Mesenteric fat pad (tissue), 1 donor: ENCODE measurements around the gene RPGRIP1L. TPM values are rescaled to one million over a fixed set of nuclear protein-coding genes. Genes with fewer than 3 reads are reported as not detected.

ENCODE experiments used
- DNase-seq: peaks from one replicate; pipeline ENCODE4 v3.0.0-alpha.2; 2020; ENCODE audit warnings: low spot score
- total RNA-seq: library from RNA; stranded (reverse); fragmentation: NEBNext Ultra II Directional; extraction: Animal tissue kit (Norgen Biotek cat#: 25700); gene quantifications from one replicate; pipeline ENCODE4 v1.2.1, GENCODE V29; 2021
- donor health status: DM: yes; HTN: yes; CAD: no.

The RPGRIP1L gene
- total RNA-seq, 1 donor from 2014 or later = 5.5 TPM

DNA sequence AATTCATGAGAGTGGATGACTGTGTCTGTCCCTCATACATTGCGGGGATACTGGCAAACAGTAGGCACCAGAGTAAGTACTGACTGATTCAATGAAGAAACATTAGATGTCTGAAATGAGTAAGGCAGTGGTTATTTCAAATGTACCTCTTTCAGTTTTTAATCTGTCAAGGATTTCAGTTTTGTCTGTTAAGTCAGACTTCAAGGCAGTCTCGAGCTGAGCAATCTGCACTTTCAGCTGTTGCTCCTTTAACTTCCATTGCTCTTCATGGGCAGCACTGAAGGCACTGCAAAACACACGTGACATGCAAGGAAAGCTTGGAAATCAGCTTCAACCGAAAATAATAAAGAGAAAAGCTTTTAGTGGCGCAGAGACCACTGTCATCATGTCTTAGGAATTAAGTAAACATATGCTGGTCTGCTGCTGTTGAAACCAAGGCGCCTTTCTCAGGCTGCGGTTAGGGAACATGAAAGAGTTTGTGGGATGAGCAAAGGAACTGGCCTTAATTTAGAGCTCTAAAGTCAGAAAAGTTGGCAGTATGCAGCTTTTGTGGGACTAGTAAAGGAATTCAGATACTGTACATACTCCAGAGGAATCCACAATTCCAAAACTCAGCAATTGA lies 38.8 kb downstream of the RPGRIP1L start:
- DNase-seq = no peak

DNA sequence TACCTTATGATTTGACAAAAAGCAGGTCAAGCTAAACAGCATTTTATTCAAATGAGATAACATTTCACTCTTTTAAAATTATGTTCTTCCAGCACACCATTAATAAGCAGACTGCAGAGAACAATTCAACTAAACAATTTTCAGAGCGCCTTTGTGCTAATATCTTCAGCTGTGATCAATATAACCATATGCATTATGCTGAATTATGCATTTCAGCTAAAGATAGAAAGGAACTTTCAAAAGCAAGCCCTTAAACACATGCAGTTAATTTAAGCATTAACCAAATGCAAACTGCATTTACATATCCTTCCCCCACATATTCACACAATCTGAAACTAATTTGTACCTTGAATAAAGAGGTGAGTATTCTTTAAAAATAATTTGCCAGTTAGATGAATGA lies 41.6 kb downstream of the RPGRIP1L start:
- no peak for DNase-seq

DNA sequence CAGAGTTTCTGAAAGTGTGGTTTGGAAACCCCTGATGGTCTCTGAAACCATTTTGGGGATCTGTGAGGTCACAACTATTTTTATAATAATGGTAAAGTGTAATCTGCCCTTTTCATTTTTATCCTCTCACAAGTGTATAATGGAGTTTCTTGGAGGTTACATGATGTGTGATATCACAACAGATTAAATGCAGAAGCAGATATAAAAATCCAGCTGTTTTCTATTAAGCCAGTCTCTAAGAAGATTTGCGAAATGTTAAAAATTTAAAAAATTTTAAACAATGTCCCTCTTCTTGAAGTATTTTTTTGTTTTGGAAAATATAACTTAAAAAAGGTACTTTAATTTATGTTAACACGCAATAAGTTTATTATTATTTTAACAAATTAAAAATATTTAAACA lies 48.7 kb downstream of the RPGRIP1L start:
- DNase-seq = no peak

DNA sequence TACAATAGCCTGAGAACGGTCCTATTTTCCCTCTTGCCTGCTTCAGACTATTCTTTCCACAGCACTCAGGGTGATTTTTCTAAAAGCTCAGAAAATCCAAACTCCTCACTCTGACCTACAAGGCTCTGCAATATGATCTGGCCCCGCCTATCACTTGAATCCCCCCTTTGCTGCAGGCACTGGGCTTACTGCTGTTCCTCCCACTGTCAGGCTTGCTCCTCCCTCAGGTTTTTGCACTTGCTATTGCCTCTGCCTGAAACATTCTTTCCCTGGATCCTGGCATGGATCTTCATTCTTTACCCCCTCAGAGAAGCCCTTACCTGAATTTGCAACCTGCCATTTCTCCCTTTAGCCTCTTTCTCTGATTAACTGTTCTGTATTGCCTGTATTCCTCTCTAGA lies 52.3 kb downstream of the RPGRIP1L start:
- DNase-seq = no peak

DNA sequence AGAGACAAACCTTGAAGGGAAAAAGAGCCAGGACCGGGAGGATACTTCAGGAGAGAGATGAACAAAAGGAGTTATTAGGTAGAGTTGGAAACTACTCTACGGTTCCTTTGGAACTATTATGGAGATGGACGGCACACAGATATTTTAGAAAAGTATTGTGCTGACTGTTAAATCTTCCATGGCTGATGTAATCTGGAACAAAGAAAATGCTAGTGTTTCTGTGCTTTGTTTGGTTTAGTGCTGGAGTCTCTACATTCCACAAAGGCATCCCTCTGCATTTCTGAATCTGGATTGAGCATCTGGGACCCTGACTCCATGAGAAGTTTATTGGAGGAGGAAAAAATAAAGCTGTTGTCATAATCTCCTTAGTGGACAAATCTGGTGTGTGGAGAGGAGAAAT lies 57.2 kb downstream of the RPGRIP1L start:
- no peak for DNase-seq

DNA sequence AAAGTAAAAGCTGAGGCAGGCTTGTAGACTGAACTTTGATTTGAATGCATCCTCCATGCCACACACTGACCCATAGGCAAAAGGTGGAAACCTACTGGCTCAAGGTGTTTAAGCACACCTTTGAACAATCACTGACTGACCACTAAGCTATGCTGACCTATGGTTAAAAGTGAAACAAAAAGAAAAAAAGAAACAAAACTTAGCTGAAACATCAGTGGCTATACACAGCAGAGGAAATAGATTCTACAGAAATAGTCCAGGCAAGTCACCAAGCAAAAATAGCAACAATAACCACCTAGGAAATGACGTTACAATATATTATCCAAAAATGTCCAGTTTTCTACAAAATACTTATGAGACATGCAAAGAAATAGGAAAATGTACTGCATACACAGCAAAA lies 60.2 kb downstream of the RPGRIP1L start:
- no peak for DNase-seq

DNA sequence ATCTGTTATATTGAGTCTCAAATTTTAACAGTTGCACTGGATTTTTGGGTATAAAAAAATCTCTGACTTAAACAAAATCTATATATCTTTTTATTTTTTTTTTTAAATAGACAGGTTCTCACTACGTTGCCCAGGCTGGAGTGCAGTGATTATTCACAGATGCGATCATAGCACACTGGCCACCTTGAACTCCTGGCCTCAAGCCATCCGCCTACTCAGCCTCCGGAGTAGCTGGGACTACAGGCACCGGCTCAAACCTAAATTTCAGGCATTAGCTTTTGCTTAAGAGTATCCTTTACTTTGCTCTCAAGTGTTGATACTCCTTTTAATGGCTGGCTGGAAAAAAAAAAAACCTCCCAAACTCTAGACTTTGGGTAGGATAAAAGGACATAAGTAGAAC lies 61.6 kb downstream of the RPGRIP1L start:
- no peak for DNase-seq

DNA sequence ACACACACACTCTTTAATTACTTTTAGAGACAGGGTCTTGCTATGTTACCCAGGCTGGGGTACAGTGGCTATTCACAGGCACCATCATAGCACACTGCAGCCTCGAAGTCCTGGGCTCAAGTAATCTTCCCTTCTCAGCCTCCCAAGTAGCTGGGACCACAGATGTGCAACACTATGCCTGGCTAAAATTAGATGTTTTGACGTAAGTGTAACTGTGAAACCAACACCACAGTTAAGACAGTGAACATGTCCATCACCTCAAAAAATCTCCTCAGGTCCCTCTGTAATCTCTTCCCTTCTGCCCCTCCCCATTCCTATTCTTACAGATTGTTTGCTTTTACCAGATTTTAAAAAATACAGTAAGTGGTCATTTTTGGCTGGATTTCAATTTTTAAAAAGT lies 66.7 kb downstream of the RPGRIP1L start:
- DNase-seq = no peak

DNA sequence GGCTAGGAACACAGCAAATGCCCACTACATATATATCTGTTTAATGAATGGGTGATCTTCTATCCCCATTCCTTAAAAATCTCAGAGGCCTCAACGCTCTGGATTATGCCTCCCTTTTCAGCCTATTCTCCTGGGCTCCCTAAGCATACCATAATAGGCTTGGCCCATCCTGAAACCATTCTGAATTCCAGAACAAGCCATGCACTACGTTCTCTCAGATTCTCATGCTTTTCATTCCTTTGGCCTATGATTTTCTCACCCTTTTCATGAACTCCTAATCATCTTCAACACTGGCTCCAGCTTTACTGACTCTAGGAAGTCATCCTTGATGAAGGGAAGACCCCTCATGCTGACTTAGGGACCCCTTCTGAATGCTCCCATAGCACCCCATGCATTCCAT lies 71.1 kb downstream of the RPGRIP1L start:
- DNase-seq = no peak

DNA sequence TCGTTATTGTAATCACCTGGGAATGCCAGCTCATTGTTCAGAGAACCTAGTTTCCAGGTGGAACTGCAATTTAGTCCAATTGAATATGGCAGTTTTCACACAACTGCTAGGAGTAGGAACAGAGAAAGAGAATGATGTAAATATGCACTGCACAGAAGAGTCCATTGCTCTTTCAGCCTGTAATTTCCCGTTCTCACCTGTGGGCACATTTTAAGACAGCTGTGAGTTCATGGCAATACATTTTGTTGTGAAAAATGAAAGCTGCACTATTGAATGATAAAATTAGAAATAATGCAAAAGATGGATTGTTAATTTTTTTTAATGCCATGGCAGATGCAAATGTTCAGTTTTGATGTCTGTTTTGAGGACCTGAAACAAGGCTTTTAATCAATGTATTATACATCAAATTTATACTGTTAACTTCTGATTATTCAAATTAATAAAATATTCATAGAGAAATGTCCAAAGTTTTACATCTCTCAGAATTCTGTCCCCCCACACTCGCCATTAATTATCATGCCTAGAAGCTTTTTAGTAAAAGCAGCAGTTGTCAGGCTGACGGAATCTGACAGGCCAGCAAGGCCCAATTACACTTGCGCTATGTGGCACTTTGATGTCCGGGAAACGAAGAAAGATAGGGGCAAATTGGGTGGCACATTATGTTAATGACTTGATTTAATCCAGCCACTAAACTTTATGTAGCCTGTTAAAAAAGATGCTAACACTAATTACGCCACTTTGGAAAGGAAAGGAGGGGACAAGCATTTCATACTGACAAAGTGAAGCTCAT lies 72.2 kb downstream of the RPGRIP1L start:
- DNase-seq = no peak

DNA sequence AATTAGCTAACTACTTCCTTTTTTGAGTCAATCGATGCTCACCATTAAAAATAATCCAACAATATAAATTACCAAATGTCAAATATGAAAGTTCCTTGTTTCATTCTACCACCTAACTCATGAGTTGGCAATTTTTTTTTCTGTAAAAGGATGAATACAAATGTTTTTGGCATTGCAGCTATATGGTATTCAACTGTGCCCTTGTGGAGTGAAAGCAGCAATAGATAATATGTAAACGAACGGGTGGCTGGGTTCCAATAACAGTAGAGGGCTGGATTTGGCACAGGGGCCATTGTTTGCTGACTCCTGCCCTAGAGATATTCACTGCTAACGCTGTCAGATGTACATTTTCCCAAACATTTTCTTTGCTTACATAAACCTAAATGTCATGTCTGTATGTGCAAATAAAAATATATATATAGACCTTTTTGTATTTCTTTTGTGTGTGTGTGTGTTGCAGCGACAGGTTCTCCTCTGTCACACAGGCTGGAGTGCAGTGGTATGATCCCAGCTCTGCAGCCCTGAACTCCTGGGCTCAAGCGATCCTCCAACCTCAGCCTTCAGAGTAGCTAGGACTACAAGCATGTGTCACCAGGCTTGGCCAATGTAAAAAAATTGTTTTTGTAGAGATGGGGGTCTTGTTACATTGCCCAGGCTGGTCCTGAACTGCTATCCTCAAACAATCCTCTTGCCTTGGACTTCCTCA lies 73.9 kb downstream of the RPGRIP1L start:
- no peak for DNase-seq

DNA sequence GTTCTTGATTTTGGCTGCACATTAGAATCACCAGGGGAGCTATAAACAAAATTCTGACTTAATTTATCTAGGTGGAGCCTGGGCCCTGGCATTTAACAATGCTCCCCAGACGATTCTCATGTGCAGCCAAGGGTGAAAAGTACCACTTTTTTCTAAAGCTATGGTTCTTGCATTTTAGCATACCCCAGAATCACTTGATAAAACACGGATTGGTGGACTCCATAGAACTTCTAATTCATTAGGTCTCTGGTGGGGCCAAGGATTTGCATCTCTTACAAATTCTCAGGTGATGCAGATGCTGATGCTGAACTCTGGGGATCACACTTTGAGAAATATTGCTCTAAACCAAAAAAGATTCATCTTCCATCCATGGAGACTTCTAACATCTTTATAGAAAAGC lies 74.5 kb downstream of the RPGRIP1L start:
- no peak for DNase-seq

DNA sequence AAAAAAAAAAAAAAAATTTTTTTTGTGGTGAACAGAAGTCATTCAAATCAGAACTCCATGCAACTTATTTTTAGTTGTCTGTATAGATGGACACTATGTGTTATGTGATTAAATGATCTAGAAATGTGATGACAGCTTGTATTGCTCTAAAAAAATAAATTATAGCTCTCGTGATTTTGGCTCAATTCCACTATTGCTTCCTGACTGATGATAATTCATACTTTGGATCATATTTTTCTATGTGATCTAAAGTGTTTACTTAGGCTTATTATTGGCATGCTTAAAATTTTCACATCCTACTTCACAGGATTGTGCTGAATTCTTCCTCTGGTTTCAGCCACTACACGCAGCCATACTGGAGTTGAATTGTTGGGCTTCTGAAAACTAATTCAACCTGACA lies 76.8 kb downstream of the RPGRIP1L start:
- DNase-seq = no peak

DNA sequence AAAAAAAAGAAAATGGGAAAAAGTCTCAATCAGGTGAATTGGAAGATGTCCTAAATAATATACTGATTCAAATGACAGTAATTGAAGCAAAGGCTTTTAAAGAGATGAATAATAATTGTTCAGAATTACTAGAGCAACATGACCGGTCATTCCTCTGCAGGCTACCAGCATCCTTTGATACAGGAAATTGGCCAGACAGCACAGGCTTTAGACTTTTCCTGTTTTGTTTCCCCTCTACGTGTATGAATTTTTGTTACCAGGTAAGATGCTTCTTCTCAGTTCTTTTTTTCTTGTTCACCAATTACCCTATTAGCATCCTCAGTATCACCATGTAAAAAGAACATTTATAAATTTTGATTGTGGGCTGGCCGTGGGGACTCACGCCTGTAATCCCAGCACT lies 77.5 kb downstream of the RPGRIP1L start:
- DNase-seq = no peak

DNA sequence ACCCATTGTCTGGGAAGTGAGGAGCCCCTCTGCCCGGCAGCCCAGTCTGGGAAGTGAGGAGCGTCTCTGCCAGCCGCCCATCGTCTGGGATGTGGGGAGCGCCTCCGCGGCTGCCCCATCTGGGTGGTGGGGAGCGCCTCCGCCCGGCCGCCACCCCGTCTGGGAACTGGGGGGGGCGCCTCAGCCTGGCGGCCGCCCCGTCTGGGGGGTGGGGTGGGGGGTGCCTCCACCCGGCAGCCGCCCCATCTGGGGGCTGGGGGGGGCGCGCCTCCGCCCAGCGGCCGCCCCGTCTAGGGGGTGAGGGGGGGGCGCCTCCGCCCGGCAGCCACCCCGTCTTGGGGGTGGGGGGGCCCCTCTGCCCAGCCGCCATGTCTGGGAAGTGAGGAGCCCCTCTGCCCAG lies 78.4 kb downstream of the RPGRIP1L start:
- no peak for DNase-seq

DNA sequence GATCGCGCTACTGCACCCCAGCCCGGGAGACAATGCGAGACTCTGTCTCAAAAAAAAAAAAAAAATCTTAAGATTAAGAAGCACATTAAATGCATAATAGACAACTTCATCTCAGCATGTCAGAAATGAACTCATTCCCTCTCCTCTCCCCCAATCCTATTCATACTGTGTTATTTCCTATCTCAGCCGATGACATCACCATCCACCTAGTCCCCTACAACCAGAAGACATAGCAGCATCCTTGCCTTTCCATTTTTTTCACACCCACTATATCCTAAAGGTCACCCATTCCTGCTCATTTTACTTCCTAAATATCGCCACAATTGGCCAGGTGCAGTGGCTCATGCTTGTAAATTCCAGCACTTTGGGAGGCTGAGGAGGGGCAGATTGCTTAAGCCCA lies 81.3 kb downstream of the RPGRIP1L start:
- DNase-seq = no peak

DNA sequence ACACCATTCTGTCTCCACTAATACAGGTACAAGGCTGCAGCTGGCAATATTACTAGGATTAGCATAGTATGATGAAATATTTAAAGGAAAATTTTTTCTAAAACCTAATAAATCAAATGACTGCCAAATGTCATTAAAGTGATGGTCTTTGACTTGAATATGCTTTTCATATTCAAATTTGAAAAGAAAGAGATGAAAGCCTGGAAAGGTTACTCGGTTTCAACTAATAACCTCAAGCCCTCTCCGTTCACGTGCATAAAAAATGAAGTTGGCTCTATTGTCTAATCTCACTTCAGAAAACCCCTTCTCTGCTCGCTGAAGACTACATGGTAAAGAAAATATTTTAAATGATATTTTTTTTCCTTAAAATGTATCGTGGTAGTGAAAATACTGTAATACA lies 83.2 kb downstream of the RPGRIP1L start:
- DNase-seq = no peak

DNA sequence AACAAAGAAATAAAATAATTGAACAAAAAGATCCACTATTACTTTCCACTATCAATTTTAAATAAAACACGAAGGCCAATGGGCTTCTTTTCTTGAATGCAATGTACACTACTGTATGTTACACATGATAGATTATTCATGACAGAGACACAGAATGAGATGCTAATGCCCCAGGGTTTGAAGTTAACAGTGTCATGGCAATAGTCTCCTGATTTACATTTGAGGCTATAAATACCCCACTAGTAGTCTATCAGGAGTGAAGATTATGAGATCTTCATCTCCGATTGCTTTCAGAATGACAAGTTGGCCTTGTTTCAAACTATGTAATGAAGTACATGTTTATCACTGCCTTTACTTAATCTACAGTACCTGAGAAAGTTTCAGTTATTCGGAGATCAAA lies 84.4 kb downstream of the RPGRIP1L start:
- DNase-seq = no peak

DNA sequence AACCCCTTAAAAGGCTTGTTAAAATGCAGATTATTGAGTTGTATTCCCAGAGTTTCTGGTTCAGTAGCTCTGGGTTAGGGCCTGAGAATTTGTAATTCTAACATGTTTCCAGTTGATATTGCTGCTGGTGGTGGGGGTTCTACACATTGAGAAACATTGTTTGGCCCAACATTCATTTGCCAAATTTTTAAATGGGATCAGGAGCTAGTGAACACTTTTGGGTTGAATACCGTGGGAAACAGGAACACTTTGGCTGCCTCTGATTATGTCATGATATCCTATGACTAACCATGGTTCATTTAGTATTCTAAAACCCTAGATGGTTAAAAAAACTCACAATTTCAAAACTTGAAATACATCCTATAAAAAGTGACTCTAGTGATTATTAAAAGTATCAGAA lies 89.3 kb downstream of the RPGRIP1L start:
- DNase-seq = no peak

DNA sequence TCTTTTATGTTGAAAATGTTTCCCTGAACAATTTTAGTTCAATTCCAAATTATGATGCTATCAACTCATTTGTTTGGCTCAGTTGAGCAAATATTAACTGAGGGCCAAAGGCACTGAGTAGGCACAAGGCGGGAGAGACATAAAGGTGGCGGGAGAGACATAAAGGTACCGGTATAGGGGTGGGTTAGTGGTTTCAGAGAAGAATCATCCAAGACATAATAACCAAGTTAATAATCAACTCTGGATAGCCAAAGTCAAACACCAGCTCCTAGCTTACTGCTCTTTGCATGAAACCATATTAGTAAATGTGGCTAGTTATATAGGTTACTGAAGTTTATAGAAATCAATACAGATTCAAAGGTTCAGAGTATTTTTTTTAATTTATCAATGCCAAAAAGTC lies 91.7 kb downstream of the RPGRIP1L start:
- DNase-seq = no peak

DNA sequence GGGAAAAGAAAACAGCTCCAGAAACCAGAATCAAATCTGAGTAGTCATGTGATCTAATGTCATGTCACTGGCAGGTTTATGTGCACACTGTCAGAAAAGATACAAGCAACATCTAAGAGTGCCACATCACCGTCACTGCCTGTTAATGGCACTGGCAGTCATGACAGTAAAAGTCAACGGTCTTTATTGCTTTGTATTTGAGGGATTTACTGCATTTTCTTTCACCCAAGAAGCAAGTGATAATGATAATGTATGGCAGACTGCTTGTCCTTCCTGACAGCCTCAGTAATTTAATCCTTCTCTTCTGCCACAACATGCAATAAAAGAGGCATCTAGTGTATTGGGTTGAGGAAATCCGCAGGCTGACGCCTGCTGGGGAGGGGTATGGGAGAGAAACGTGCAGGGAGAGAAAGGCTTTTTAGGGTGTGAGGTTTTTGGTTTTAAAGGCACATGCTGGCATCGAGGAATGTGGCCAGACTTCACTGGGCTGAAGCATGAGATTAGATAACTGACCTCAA lies 92.4 kb downstream of the RPGRIP1L start:
- no peak for DNase-seq

DNA sequence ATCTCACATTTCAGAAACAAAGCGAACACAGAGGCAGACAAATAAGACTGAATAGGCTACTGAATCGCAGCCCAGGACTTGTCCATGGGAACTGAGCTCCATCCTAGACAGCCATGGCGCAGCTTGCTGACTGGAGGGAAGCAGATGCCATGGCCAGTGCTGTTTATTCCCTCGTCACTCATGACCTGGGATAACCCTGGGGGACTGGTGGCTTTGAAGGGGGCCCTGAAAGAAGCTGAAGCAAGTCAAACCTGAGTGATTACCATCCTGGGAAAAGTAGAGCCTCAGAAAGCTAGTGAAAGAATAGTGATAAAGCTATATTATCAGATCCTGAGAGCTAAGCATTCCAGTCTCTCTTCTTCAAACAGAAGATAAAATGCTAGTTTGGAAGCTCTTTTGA lies 94.1 kb downstream of the RPGRIP1L start:
- DNase-seq = no peak
